ENCODE results near the gene SRSF2. TPM values are rescaled to one million over a fixed set of nuclear protein-coding genes. Genes with fewer than 3 reads are reported as not detected.

The SRSF2 gene
- total and polyA plus RNA-seq, 9 of the 15 experiments (the other 6 are each of a cell fraction or from before 2014, with no cell fraction given): 161 to 583 (median 393) TPM

DNA sequence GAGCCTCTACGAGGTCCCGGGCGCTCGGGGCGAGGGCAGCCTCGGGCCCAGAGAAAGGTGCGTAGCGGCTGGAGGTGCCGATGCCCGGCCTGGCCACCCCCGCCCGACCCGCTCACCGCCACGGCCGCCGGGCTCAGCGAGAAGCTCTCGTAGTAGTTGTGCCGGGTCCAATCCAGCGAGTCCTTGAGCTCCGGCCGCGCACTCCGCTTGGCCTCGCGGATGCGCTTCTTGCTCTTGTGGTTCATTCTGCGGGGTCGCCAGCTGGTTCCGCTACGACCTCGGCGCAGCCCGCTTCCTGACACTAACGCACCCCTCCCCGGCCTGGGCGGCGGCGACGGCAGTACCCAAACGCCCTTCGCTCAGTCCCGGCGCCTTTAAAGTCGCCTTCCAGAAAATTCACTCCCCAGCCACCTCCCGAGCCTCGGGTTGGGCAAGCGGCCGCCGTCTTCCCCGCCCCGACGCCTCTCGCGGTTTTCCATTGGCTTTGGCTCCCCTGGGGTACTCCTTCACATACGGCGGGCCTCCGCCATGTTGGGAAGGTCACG is 10.8 kb downstream of the SRSF2 start, which contains the start of gene JMJD6 (continued):
- TF ChIP-seq RBM22 (IDR thresholded peaks at IDR 0.05; ENCODE audit: low read depth, low read length, poor library complexity, severe bottlenecking) (no peak), ZBTB49 (CRISPR knock-in tag; IDR thresholded peaks at IDR 0.05; ENCODE audit: borderline replicate concordance) (no peak), STAT5A (IDR thresholded peaks at IDR 0.05; ENCODE audit: borderline replicate concordance, low read length) (0 out of 2 replicates have a peak, but pooled peaks have one; percentile 2), ARID2 (IDR thresholded peaks at IDR 0.05) (no peak), ADNP (tag; IDR thresholded peaks at IDR 0.05) (no peak), RHOXF2B (CRISPR knock-in tag; conservative IDR thresholded peaks at IDR 0.05) (no peak), PYGO2 (tag; IDR thresholded peaks at IDR 0.05) (no peak), PHTF2 (CRISPR knock-in tag; IDR thresholded peaks at IDR 0.05) (no peak), ZNF75A (CRISPR knock-in tag; IDR thresholded peaks at IDR 0.05) (no peak), SLC30A9 (CRISPR knock-in tag; IDR thresholded peaks at IDR 0.05) (no peak), MED1 (CRISPR knock-in tag; IDR thresholded peaks at IDR 0.05; ENCODE audit: borderline replicate concordance) (no peak), COPS2 (conservative IDR thresholded peaks at IDR 0.05) (no peak), SNAPC5 (CRISPR knock-in tag; IDR thresholded peaks at IDR 0.05) (no peak), ZNF778 (CRISPR knock-in tag; IDR thresholded peaks at IDR 0.05) (no peak), CREB5 (CRISPR knock-in tag; IDR thresholded peaks at IDR 0.05) (no peak), ARID3B (CRISPR knock-in tag; IDR thresholded peaks at IDR 0.05; ENCODE audit: borderline replicate concordance) (no peak), ZNF212 (CRISPR knock-in tag; IDR thresholded peaks at IDR 0.05) (no peak), BRCA1 (IDR thresholded peaks at IDR 0.05) (no peak), BRCA1 (CRISPR knock-in tag; IDR thresholded peaks at IDR 0.05) (no peak), SP1 (CRISPR knock-in tag; IDR thresholded peaks at IDR 0.05) (peak; percentile 70)
- TF ChIP-seq, protein P1, sequence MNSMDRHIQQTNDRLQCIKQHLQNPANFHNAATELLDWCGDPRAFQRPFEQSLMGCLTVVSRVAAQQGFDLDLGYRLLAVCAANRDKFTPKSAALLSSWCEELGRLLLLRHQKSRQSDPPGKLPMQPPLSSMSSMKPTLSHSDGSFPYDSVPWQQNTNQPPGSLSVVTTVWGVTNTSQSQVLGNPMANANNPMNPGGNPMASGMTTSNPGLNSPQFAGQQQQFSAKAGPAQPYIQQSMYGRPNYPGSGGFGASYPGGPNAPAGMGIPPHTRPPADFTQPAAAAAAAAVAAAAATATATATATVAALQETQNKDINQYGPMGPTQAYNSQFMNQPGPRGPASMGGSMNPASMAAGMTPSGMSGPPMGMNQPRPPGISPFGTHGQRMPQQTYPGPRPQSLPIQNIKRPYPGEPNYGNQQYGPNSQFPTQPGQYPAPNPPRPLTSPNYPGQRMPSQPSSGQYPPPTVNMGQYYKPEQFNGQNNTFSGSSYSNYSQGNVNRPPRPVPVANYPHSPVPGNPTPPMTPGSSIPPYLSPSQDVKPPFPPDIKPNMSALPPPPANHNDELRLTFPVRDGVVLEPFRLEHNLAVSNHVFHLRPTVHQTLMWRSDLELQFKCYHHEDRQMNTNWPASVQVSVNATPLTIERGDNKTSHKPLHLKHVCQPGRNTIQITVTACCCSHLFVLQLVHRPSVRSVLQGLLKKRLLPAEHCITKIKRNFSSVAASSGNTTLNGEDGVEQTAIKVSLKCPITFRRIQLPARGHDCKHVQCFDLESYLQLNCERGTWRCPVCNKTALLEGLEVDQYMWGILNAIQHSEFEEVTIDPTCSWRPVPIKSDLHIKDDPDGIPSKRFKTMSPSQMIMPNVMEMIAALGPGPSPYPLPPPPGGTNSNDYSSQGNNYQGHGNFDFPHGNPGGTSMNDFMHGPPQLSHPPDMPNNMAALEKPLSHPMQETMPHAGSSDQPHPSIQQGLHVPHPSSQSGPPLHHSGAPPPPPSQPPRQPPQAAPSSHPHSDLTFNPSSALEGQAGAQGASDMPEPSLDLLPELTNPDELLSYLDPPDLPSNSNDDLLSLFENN (IDR thresholded peaks at IDR 0.05; ENCODE audit: low read depth in 2 of 2, low read length in 2 of 2): 0 out of 4 replicates have a peak, but pooled peaks of 1 of the 2 experiments have one; percentile 56

Data from K562 (cell line).